BLaER1 (cell line): ENCODE data around the gene TTLL8.

ENCODE experiments used
- H3K27ac ChIP-seq: shearing (Covaris generic); formaldehyde crosslinking; 2 replicates; pipeline ENCODE4 v1.8.1; 2022
- H3K27me3 ChIP-seq: shearing (Covaris generic); formaldehyde crosslinking; 2 replicates; pipeline ENCODE4 v1.8.1; 2022
- H3K36me3 ChIP-seq: shearing (Covaris generic); formaldehyde crosslinking; 2 replicates; pipeline ENCODE4 v1.8.1; 2022
- H3K4me1 ChIP-seq: shearing (Covaris generic); formaldehyde crosslinking; 2 replicates; pipeline ENCODE4 v1.8.1; 2022
- H3K4me2 ChIP-seq: shearing (Covaris generic); formaldehyde crosslinking; 2 replicates; pipeline ENCODE4 v1.8.1; 2022
- H3K4me3 ChIP-seq: shearing (Covaris generic); formaldehyde crosslinking; 2 replicates; pipeline ENCODE4 v1.8.1; 2022
- H3K9ac ChIP-seq: shearing (Covaris generic); formaldehyde crosslinking; 2 replicates; pipeline ENCODE4 v1.8.1; 2022
- H3K9me3 ChIP-seq: shearing (Covaris generic); formaldehyde crosslinking; 2 replicates; pipeline ENCODE4 v1.8.1; 2022
- H4K20me1 ChIP-seq: shearing (Covaris generic); formaldehyde crosslinking; 2 replicates; pipeline ENCODE4 v1.8.1; 2022
- Cebpa-rat ChIP-seq: shearing (Covaris generic); IDR thresholded peaks from 2 replicates; pipeline ENCODE4 v1.8.1; 2022

TTLL8 gene

DNA sequence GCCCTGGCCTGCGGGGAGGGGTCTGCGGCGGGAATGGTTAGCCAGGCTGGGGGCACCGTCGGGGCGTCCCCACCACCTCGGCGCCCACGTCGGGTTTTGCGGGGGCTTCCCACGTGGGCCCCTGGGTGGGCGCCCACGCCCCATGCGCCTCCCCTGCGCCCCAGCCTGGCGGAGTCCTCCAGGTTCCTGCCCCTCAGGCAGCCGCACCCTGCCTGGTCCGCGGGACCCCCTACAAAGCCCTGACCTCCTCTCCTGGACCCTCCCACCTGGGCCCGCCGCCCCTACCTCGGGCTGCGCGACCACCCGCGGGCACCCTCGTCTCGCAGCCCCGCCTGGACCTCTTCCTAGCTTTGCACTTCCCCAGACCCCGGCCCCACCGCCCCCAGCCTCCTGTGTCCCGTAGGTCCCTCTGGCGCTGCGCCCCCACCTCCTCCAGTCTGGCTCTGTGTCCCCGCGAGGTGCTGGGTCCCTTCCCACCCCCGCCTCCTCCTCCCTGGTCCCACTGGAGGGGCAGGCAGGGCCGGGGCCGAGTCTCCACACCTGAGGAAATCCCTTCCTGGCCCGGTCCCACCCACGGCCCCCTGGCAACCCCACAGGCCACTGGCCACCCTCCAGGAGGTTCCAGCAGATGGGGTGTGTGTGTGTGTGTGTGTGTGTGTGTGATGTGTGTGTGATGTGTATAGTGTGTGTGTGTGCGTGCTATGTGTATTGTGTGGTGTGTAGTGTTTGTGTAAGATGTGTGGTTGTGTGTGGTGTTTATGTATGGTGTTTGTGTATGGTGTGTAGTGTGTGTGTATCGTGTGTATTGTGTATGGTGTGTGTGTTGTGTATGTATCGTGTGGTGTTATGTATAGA, 85.7 kb downstream of the TTLL8 start:
- H3K4me2 ChIP-seq, result peak overlapping the region; percentile 98
- H3K27me3 ChIP-seq, result peaks cover 21% of the 10 kb centered on the region
- H3K27ac ChIP-seq, result no peak overlapping the region
- no peak overlapping the region for H3K9ac ChIP-seq
- H3K36me3 ChIP-seq, result no peaks in the 10 kb centered on the region
- no peak for TF ChIP-seq Cebpa-rat
- H3K4me3 ChIP-seq, result peak overlapping the region; percentile 63; the same call in 1 of the 2 replicates
- peaks cover 52% of the 10 kb centered on the region for H3K4me1 ChIP-seq
- H3K9me3 ChIP-seq, result no peaks in the 10 kb centered on the region
- peaks cover 42% of the 10 kb centered on the region for H4K20me1 ChIP-seq

DNA sequence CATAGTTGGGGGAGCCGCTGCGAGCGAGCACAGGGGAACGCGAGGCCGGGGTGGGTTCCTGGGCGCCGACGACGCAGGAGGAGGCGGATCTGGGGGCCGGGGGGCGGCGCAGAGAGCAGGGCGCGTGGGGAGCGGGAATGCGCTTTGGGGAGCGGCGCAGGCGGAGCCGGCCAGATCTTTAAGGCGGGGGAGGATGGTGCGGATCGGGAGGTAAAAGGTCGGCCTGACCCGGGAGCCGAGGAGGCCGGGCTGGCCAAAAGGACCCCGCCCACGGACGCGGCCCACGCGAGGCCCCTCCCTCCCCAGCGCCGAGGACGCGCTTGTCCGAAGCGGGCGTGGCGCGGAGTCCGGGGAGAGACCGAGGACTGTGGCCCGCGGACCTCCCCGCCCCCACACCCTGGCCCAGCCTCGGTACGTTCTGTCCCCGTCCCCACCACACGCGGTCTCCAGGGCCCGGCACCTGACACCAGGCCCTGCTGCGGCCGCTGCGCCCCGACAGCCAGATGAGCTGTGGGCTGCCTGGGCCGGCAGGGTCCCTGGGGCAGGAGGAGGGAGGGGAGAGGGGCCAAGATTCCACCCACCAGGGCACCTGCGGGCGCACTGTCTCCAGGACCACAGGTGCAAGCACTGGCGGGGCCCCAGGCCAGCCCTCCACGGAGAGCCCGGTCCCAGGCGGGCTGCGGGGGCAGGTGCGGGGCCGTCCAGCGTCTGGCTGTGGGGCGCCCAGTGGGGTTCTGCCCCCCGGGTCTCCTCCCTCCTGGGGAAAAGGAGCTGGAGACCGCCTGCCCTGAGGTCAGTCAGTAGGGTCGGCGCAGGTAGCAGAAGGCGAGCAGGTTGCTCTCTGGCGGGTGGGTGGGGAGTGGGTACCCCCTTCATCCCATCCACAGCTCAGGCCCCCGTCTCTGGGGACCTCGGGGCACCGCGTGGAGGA, 86.6 kb downstream of the TTLL8 start:
- peaks cover 56% of the 10 kb centered on the region for H3K4me1 ChIP-seq
- peak overlapping the region; percentile 98 for H3K4me2 ChIP-seq
- peak overlapping the region; percentile 70 for H3K9ac ChIP-seq
- H3K4me3 ChIP-seq, result peak overlapping the region; percentile 63
- TF ChIP-seq Cebpa-rat, result no peak
- peaks cover 21% of the 10 kb centered on the region for H3K27me3 ChIP-seq
- no peaks in the 10 kb centered on the region for H3K9me3 ChIP-seq
- H3K36me3 ChIP-seq, result no peaks in the 10 kb centered on the region
- peaks cover 51% of the 10 kb centered on the region for H4K20me1 ChIP-seq
- peak overlapping the region; percentile 77 for H3K27ac ChIP-seq

DNA sequence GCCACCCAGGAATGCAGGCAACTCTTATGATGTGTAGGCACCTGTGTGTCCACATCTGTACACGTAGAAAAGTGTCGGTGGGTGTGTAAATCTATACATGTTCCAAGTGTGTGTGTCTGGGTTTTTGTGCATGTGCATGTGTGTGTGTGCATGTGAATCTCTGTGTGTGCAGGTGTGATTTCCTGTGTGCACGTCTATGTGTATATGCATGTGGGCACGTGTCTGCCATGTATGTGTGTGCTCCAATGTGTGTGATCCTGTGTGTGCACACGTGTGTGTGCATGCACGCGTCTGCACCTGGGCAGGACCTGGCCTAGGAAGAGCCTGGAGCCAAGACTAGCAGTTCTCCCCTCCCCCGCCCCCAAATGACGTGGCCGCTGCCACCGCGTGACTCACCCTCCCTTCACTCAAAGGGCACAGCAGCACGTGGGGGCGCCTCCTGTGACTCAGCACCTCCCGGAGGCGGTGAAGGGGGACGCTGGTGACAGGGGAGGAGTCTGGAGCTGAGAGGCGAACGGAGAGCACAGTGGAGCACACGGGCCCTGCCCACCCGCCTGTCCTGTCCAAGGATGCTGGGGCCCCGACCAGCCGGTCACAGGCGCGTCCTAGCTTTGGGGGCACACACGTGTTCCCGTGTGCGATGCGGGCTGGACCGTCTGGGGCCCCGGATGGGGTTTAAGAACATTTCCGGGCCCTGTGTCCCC, 87.4 kb downstream of the TTLL8 start:
- Histone ChIP-seq H3K4me1 (peaks cover 56% of the 10 kb centered on the region), H3K4me3 (peak overlapping the region; percentile 63), H3K27ac (peak overlapping the region; percentile 77)

DNA sequence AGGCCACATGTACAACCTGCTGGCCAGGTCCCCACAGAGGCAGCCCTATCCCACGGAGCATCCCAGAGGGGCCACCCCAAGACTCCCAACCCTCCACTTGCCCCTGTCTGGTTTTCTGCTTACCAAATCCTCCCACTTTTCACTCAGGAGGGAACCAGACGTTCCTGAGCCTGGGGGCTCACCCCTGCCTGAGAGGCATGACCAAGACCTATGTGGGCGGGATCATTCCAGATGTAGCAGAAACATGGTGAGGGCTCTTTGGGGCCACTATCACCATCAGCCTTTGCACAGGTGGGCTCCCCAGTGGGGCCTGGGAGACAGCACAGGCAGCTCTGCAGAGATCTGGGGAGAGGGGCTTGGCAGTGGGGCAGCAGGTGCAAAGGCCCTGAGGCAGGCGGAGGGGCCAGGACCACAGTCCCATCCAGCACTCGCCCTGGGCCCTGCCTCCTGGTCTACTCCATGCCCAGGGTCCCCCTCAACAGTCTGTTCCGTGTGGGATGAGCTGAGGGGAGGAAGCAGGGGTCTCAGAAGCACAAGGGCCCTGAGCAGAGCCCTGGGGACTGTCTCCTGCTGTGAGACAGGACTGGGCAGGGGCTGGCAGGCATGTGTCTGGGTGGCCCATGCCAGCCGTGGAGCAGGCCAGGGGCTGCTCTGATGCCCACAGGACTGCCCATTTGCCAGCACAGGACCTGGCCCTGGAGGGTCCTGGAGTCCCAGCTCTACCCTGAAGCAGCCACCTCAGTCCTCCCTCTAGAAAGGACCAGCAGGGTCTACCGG, 88.2 kb downstream of the TTLL8 start:
- H3K9ac ChIP-seq, result no peak overlapping the region
- H3K36me3 ChIP-seq, result 0 out of 2 replicates have a peak, but pooled peaks cover 4% of the 10 kb centered on the region
- H3K4me2 ChIP-seq, result peak overlapping the region; percentile 98
- no peaks in the 10 kb centered on the region for H3K9me3 ChIP-seq
- H4K20me1 ChIP-seq, result peaks cover 67% of the 10 kb centered on the region
- no peak for TF ChIP-seq Cebpa-rat
- H3K4me1 ChIP-seq, result peaks cover 59% of the 10 kb centered on the region
- H3K27me3 ChIP-seq, result peaks cover 21% of the 10 kb centered on the region
- H3K4me3 ChIP-seq, result no peak overlapping the region
- H3K27ac ChIP-seq, result no peak overlapping the region

More for the DNA sequence above, 87.4 kb downstream of the TTLL8 start:
- TF ChIP-seq Cebpa-rat, result no peak
- Histone ChIP-seq H3K36me3 (0 out of 2 replicates have a peak, but pooled peaks cover under 1% of the 10 kb centered on the region), H3K9ac (peak overlapping the region; percentile 70), H3K4me2 (peak overlapping the region; percentile 98), H4K20me1 (peaks cover 59% of the 10 kb centered on the region), H3K9me3 (no peaks in the 10 kb centered on the region), H3K27me3 (peaks cover 21% of the 10 kb centered on the region)

DNA sequence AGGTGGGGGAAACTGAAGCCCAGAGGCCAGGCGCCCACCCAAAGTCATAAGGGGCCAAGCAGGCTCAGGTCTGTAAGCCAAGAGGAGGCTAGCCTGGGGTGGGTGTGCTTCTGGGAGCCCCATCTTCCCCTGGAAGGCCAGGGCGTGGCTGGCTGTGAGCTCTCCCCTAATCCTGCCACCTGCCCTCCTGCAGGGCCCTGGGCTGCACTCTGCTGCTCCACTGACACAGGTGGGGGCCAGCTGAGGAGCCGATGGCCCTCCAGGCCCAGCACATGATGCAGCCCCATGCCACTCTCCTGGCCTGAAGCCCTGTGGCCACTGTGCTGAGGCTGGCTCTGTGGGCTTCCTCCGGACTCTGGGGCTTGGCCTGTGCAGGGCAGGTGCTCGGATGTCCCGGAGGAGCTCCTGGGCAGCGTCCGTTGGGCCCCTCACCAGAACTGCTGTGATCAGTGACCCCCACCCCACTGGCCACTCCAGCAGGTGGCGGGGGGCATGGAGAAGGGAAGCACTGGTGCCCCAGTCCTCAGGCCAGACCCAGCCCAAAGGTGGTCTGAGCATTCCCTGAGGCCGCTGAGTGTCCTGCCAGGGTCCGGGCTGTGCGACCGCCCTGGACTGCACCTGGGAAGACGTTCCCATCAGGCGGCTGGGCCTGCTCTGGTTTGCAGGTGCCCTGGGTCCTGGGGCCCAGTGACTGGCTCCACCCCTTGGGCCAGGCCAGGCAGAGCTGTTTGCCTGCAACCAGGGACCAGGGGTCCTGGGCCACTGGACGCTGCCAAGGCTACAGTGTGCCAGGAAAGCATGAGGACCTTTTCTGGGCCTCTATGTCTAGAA, 89.1 kb downstream of the TTLL8 start:
- H3K9ac ChIP-seq, result no peak overlapping the region

More for the DNA sequence above, 89.1 kb downstream of the TTLL8 start:
- Histone ChIP-seq H3K36me3 (0 out of 2 replicates have a peak, but pooled peaks cover 10% of the 10 kb centered on the region), H3K27ac (no peak overlapping the region), H3K9me3 (no peaks in the 10 kb centered on the region), H3K4me1 (peaks cover 68% of the 10 kb centered on the region), H3K27me3 (peaks cover 21% of the 10 kb centered on the region), H3K4me2 (no peak overlapping the region), H3K4me3 (no peak overlapping the region), H4K20me1 (peaks cover 76% of the 10 kb centered on the region)
- TF ChIP-seq Cebpa-rat, result no peak
